HCT116 (cell line): ENCODE results near the gene BRPF3. TPM values are rescaled to one million over a fixed set of nuclear protein-coding genes. Genes with fewer than 3 reads are reported as not detected.

Experiments used
- ATAC-seq: fragments of 200-7000 bp; cut with Tn5 transposase; 2 replicates; pipeline ENCODE4 v1.9.1; 2020; ENCODE audit warnings: mild to moderate bottlenecking, moderate library complexity
- BruUV-seq: library from RNA; stranded (reverse); fragments of 400-500 nt; replicated peaks from 2 replicates; lab custom pipeline; 2021; lab: Mats Ljungman, UMichigan
- CTCF ChIA-PET: fragments of 300-600 bp; sonication (Branson Sonifier 250); formaldehyde crosslinking; loops from one replicate; lab custom pipeline; 2021; ENCODE audit warnings: antibody characterized with exemption; lab: Charles Lee
- POLR2A ChIA-PET: fragments of 300-600, 350-600 bp; sonication (Branson Sonifier 250); formaldehyde crosslinking; loops from one replicate; lab custom pipeline; 2021; ENCODE audit warnings: antibody characterized with exemption; lab: Charles Lee
- RAD21 ChIA-PET, 2 experiments: fragments of 300-600 bp; sonication (Branson Sonifier 250); formaldehyde crosslinking; loops; one replicate each; lab custom pipeline; 2023; ENCODE audit warnings: low total read pairs in 2 of 2; ENCODE audit not compliant: uncharacterized antibody in 2 of 2, unreplicated experiment in 2 of 2, low non-redundant PET in 1 of 2; lab: Charles Lee
- DNase-seq: peaks from one replicate; pipeline ENCODE4 v3.0.0-alpha.2; 2010; ENCODE audit warnings: low read depth, low spot score
- H2AFZ ChIP-seq: fragments of 200-600 bp; shearing (Covaris generic), sonication (generic); 2 replicates; pipeline ENCODE4 v1.6.1; 2017; ENCODE audit warnings: low read depth, mixed run types, mixed read lengths, antibody characterized with exemption, low read length; ENCODE audit not compliant: poor library complexity, severe bottlenecking
- H3K27ac ChIP-seq: 2 replicates; pipeline ENCODE4 v1.5.1; 2012; ENCODE audit warnings: low read depth, low read length
- H3K27me3 ChIP-seq: fragments of 200-600 bp; sonication (generic); 2 replicates; pipeline ENCODE4 v1.6.1; 2016; ENCODE audit warnings: mixed run types, low read length, mixed read lengths; ENCODE audit not compliant: insufficient read depth
- H3K36me3 ChIP-seq, 2 experiments: fragments of 200-500 bp in 1 of 2; fragments of 200-600 bp in 1 of 2; sonication (Bioruptor generic) in 1 of 2; sonication (generic) in 1 of 2; 2 replicates each; pipeline versions ENCODE4 v1.5.1 to v1.6.1; 2014 to 2016; ENCODE audit warnings: low read length in 2 of 2, inconsistent platforms in 1 of 2, mixed read lengths in 1 of 2, mixed run types in 1 of 2; ENCODE audit not compliant: insufficient read depth in 2 of 2, control insufficient read depth in 1 of 2
- H3K4me1 ChIP-seq, 2 experiments: fragments of 200-600 bp in 1 of 2; sonication (generic) in 1 of 2; 2 replicates each; pipeline versions ENCODE4 v1.5.1 to v1.6.1; 2012 to 2017; ENCODE audit warnings: low read length in 2 of 2, inconsistent platforms in 1 of 2, mild to moderate bottlenecking in 1 of 2, mixed read lengths in 1 of 2, mixed run types in 1 of 2, moderate library complexity in 1 of 2; ENCODE audit not compliant: insufficient read depth in 2 of 2, control insufficient read depth in 1 of 2
- H3K4me2 ChIP-seq: fragments of 200-600 bp; sonication (generic); 2 replicates; pipeline ENCODE4 v1.6.1; 2017; ENCODE audit warnings: mixed run types, low read length, mixed read lengths
- H3K4me3 ChIP-seq, 2 experiments: fragments of 200-600 bp in 1 of 2; sonication (generic) in 1 of 2; replicated peaks in 1 of 2; 2 replicates each; pipeline ENCODE4 v1.5.1; 2011 to 2016; ENCODE audit warnings: low read length in 2 of 2, control low read depth in 1 of 2, low read depth in 1 of 2, mild to moderate bottlenecking in 1 of 2, mixed read lengths in 1 of 2, mixed run types in 1 of 2
- H3K79me2 ChIP-seq: fragments of 200-600 bp; sonication (generic); 2 replicates; pipeline ENCODE4 v1.6.1; 2017; ENCODE audit warnings: mild to moderate bottlenecking, mixed run types, low read length, moderate library complexity, mixed read lengths; ENCODE audit not compliant: insufficient read depth
- H3K9ac ChIP-seq: fragments of 200-600 bp; sonication (generic); 2 replicates; pipeline ENCODE4 v1.6.1; 2016; ENCODE audit warnings: low read length, mixed read lengths
- H3K9me2 ChIP-seq: fragments of 200-600 bp; sonication (generic), shearing (Covaris generic); 2 replicates; pipeline ENCODE4 v1.6.1; 2017; ENCODE audit warnings: mixed run types, mild to moderate bottlenecking, moderate library complexity; ENCODE audit not compliant: insufficient read depth
- H3K9me3 ChIP-seq, 2 experiments: fragments of 200-500 bp in 1 of 2; fragments of 200-600 bp in 1 of 2; sonication (Bioruptor generic) in 1 of 2; sonication (generic) in 1 of 2; 2 replicates each; pipeline ENCODE4 v1.6.1; 2014 to 2017; ENCODE audit warnings: low read length in 2 of 2, mixed read lengths in 2 of 2, inconsistent platforms in 1 of 2, low read depth in 1 of 2, mild to moderate bottlenecking in 1 of 2, mixed run types in 1 of 2, moderate library complexity in 1 of 2; ENCODE audit not compliant: control insufficient read depth in 1 of 2, insufficient read depth in 1 of 2
- H4K20me1 ChIP-seq: fragments of 200-600 bp; sonication (generic), shearing (Covaris generic); 2 replicates; pipeline ENCODE4 v1.6.1; 2017; ENCODE audit warnings: mixed run types, mild to moderate bottlenecking, moderate library complexity; ENCODE audit not compliant: insufficient read depth
- CBX3 ChIP-seq: IDR thresholded peaks from 2 replicates; pipeline ENCODE4 v1.6.1; 2012; ENCODE audit warnings: low read depth
- CTCF ChIP-seq, 3 experiments: fragments of 200-600 bp in 1 of 3; sonication (generic) in 1 of 3; IDR thresholded peaks in 2 of 3; conservative IDR thresholded peaks in 1 of 3; 2 replicates each; pipeline ENCODE4 v1.5.1; 2012 to 2017; ENCODE audit warnings: low read depth in 2 of 3, low read length in 2 of 3, antibody characterized with exemption in 1 of 3, borderline replicate concordance in 1 of 3, control low read depth in 1 of 3, mild to moderate bottlenecking in 1 of 3, mixed read lengths in 1 of 3, mixed run types in 1 of 3, moderate library complexity in 1 of 3; ENCODE audit not compliant: insufficient read depth in 1 of 3
- ELF1 ChIP-seq: IDR thresholded peaks from 2 replicates; pipeline ENCODE4 v1.6.1; 2012; ENCODE audit warnings: low read depth, borderline replicate concordance
- FOSL1 ChIP-seq: IDR thresholded peaks from 2 replicates; pipeline ENCODE4 v1.6.1; 2012; ENCODE audit warnings: low read depth
- POLR2A ChIP-seq: IDR thresholded peaks from 2 replicates; pipeline ENCODE4 v1.7.0; 2011; ENCODE audit warnings: borderline replicate concordance; ENCODE audit not compliant: insufficient read depth, insufficient read length; ENCODE audit errors: extremely low read depth
- POLR2AphosphoS5 ChIP-seq: IDR thresholded peaks from 2 replicates; pipeline ENCODE4 v1.6.1; 2011; ENCODE audit warnings: mild to moderate bottlenecking, low read depth, low read length, moderate library complexity
- ZFX ChIP-seq: fragments of 450-650 bp; IDR thresholded peaks from 2 replicates; pipeline ENCODE4 v1.6.1; 2017
- intact Hi-C: fragments of 100-400 bp; cut with micrococcal nuclease; formaldehyde crosslinking; loops from 2 replicates; pipeline ENCODE4 v1.10.0; 2022
- total RNA-seq: library from RNA; stranded (reverse); gene quantifications from one replicate; pipeline ENCODE4 v1.2.1, GENCODE V29; 2021; ENCODE audit not compliant: unreplicated experiment

The BRPF3 gene
- total RNA-seq, 1 experiment from 2014 or later: 20.3 TPM

- TF ChIP-seq ELF1: no peak
- no peak for TF ChIP-seq CTCF (IDR thresholded peaks at IDR 0.05 in 2 of 3, conservative IDR thresholded peaks at IDR 0.05 in 1 of 3; ENCODE audit: borderline replicate concordance in 1 of 3, insufficient read depth in 1 of 3, low read depth in 2 of 3, low read length in 2 of 3)
- no peak for TF ChIP-seq POLR2A
- TF ChIP-seq FOSL1: no peak
- no peak for TF ChIP-seq ZFX
Observed at GRCh38 chr6:36268478-36269275, 72.1 kb downstream of the BRPF3 start (continued).

GRCh38 chr6:36269834-36270705 is 73.5 kb downstream of the BRPF3 start, which contains the start of gene PNPLA1:
PNPLA1 (plus strand) TSS chr6:36270060; CDS start chr6:36270460, 400 bp downstream.
- no peak within 1 kb of the TSS for H3K4me3 ChIP-seq
- ChIA-PET POLR2A (no interaction called here), RAD21 (no interaction called here), CTCF (no interaction called here)
- 0 out of 2 replicates have a peak, but pooled peaks have one; percentile 25 for ATAC-seq
- BruUV-seq: no TSS peak
- no peak for DNase-seq
- TF ChIP-seq POLR2AphosphoS5: no peak
- no peak for TF ChIP-seq ELF1
- no peak for TF ChIP-seq CBX3
- no peaks in the 10 kb centered on the region for H3K9me3 ChIP-seq
- no peaks in the 10 kb centered on the region for H3K9me2 ChIP-seq
- no peak within 1 kb of the TSS for H3K4me2 ChIP-seq
- peaks cover 7% of the 10 kb centered on the region; the same call in 1 of the 2 replicates for H3K27me3 ChIP-seq
- H3K4me1 ChIP-seq: peaks cover 0 to 8% of the 10 kb centered on the region in 2 experiments; a peak in 1 of 4 replicates
- no peaks in the 10 kb centered on the region for H3K79me2 ChIP-seq
- no peak within 1 kb of the TSS for H2AFZ ChIP-seq
- H3K9ac ChIP-seq: no peak within 1 kb of the TSS
- H3K27ac ChIP-seq: no peak within 1 kb of the TSS
- no peaks in the 10 kb centered on the region for H4K20me1 ChIP-seq
- H3K36me3 ChIP-seq: no peaks in the 10 kb centered on the region
- intact Hi-C loops: no loop called here
